ENCODE measurements around the gene PACSIN2.
"Not testable (repeated sequence)": the region's sequence is repeated elsewhere in the genome, so short reads cannot be mapped to it uniquely, and the experiment has no call there.

Gene PACSIN2

DNA sequence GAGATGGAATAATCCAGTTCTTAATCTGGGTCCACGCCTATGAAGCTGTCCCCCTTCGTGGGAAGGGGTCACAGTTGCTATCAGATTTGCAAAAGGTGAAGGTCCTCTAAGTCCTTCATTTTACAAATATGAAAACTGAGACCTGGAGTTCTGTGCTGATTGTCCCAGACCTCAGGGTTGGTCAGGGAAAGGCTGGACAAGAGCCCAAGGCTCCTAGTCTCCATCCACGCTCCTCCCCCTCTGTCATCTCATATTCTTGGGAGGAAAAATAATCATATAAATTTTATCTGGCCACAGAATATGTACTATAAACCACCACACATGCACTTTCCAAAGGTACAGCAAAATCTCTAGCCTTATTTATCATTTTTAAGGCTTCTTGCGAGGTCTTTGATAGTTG is 5.5 kb downstream of the PACSIN2 start:
- no peak for DNase-seq (ENCODE audit: low read depth)

DNA sequence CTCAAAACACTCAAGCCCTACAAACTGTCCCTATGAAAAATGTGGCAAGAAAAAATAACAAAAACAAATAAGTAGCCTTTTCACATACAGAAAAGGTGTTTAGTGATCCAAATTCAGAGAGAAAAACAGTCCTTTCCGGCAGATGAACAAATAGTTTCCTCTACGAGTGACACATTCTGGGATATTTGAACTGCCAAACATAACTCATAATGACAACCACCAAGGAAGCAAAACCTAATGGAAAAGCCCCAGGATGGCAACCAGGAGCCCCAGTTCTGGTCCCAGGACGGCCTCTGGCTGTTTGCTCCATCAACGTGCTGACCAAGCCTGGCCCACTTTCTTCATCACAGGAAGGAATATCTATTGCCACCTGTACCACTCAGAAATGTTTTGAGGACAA is 6.0 kb downstream of the PACSIN2 start:
- no peak for DNase-seq (ENCODE audit: low read depth)

DNA sequence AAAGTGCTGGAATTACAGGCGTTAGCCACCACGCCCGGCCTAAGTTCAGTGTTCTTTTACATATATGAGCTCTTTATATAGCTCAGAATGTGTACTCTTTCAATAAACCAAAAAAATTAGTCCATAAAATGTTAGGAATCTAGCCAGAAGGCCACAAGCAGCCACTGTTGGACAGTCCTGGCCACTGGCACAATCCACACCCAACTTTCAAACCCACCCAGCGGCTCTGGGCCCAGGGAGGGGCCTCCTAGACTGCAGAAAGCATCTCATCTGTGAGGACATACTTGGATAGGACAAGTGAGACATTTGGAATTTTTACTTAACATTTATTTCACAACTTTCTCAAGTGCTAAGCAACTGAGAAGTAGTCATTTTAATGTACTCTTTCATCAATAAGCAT is 6.4 kb downstream of the PACSIN2 start:
- no peak for DNase-seq (ENCODE audit: low read depth)

DNA sequence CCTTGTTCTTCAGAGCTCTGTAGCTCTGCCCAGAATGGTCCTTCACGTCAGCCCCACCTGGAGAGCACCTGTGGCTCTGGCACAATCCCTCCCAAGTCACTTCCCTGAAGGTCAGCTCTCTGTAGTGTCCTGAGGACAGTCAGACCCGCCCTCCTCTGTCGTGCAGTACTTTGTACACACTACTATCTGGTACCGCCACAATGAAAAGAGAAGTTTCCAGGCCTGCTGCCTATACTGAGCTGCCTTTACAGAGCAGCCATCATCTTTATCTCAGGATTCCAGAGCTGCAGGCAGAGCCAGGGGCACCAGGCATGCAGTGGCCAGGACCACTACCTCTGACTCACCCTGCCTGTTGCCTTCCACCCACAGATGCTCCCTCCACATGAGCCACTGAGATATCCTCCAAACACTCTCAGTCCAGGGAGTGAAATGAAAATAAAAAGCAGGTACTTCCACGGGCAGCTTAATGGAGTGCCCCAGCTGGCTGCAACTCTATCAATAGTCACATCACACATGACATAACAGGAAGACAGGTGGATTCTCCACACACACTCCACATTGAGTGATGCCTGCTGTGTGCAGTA is 7.3 kb downstream of the PACSIN2 start:
- DNase-seq (ENCODE audit: low read depth): no peak

DNA sequence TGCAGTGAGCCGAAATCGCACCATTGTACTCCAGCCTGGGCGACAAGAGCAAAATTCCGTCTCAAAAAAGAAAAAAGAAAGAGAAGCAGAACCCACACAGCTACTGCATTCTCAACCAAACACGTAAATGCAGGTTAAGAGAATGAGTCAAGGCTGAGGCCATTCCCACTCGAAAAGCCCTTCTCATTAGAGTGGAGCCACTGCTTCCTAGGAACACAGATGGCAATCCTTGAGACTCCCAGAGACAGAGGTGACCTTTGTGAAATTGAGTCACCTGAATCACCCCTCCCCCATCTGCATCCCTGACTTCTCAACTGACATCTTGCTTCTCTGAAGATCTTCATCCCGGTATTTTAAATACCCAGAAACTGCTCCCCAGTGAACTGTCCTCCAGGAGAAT is 8.2 kb downstream of the PACSIN2 start:
- DNase-seq (ENCODE audit: low read depth): no peak

DNA sequence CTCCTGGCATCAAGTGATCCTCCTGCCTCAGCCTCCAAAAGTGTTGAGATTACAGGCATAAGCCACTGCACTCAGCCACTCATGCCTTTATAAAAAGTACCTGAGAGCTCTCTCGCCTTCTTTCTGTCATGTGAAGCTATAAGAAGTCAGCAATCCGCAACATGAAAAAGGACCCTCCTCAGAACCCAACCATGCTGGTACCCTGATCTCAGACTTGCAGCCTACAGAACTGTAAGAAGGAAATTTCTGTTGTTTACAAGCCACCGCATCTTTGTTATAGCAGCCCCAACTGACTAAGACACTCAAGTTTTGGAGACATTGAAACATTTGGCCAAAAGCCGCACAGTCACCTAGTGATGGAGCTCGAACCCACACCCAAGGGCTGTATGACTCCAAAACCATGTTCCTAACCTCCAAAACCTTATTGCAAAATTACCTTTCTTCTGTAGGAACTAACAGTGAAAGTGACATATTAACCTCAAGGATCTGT is 8.9 kb downstream of the PACSIN2 start:
- no peak for DNase-seq (ENCODE audit: low read depth)

DNA sequence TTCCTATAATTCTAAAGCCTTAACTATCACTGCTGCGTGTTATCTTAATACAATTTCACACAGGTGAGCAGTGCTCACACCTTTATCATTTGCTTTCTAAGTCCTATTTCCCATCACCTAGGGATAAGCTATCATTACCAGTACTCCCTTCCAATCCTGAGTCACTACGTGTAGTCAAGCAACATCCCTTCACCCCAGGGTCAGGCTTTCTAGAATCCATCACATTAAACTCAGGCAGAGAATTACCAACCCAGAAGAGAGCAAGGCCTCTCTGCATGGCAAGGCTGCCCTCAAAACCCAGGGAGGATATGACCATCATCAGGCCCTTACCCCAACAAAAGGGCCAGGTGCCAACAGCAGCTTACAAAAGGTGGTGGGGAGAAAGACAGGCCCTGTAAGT is 9.8 kb downstream of the PACSIN2 start:
- DNase-seq (ENCODE audit: low read depth): no peak

DNA sequence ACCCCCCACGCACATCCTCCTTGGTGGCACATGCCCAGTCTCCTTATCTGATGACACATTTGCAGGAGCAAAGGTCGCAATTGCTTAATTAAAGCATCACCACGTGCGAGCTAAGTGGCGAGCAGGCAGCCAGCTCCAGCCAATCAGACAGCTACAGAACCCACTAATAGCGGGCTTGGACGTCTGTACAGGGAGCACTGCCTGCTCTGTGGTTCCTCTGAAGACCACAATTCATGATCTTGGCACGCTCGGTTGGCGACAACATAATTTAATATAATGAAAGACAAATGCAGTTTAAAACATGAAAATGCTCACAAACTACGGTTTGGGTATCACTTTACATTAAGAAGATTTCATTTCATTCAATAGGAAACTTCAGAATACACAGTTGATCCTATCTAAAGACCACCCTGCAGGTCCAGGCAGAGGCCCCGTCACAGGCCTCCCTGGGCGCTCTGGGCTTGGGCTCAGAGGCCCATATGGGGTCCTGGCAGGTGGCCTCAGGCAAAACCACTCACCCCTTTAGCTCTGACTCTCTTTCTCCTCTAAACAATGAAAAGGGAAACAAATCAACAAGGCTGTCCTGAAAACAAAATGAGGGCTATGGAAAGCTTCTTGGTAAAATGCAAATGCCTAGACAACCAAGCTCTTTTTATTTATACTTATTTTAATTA is 10.4 kb downstream of the PACSIN2 start:
- DNase-seq (ENCODE audit: low read depth): no peak

DNA sequence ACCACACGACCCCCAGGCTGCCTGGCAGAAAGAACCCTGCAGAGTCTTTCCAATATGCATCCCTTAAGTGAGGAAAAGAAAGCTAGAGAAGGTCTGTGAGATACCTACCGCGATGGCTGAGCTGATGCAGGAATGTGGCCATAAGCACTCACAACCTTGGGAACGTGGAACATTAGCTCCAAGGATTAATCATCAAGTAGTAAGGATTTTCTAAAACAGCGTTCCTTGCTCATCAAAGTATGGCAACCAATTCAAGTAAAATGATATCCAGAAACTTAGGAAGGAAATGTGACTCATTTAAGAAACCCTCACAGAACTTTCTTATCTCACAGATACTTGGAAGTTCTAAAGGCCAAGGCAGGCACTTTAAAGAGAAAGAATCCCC is 12.8 kb downstream of the PACSIN2 start:
- DNase-seq (ENCODE audit: low read depth): no peak

DNA sequence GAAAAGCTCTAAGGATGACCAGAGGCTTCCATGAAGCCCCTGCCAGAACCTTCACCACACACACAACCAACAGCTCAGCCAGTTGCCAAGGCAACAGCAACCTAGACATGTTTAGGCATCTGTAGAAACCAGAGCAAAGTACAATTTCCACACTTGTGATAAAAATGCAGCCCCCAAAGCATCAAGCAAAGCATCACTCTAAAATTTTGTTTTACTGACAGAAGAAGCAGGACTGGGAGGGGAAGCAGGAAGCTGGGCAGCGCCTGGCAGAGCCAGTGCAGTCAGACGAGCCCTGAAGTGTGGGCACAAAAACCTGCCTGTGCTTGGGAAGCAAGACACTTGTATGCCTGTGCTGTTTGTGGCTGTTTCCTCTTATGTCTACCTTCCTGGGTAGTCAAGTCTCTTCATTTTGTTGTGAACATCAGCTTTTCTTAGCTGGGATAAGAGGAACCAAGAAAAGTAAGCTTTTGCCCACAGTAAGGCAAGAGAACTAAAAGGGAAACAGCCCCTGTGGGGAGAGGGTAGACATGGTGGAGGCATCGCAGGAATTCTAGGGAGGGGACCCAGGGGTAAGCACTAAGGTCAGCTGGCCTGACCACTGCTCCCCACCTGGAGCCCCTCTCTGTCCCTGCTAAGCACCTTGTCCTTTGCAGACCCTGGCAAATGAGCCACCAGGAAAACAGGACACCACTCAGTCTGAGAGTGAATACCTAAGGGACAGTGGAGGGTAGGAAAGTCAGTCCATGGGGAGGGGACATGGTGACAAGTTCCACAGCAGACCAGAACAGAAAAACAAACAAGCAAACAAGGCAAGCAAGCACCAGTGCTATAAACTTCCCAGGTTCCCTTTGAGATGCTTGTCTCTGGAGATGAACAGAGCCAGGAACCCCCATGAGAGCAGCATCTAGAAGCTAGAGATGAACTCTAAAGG is 13.4 kb downstream of the PACSIN2 start:
- no peak for DNase-seq (ENCODE audit: low read depth)

DNA sequence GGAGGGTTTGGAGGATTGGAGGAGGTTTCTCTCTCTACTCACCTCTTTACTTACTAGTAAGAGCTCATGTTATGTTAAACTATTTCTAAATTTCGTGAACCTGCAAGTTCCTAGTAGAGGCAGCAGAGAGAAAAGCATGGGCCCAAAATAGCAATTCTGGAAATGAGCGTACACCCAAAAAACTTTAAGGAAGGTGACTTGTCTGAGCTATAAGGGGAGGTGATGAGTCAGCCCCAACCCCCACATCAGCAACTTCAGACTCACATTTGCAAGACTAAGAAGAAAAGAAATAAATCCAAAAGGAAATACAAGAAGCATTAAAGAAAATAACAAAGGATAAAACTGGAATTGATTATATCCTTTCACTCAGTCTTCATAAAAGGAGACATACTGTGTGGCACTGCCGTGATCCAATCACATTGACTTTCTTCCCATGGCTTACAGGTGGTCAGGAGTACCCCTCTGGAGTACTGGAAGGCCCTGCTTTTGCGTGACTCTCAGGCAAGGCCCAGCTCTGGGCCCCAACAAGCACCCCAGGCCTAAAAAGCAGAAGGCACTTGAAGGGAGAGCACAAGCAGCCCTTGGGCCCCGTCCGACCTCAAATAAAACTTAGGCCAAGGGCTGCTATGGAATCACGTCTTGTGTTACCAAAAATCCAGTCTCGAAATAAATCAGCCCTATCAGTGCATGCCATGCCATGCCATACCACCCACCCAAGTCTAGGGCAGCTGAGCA is 14.3 kb downstream of the PACSIN2 start:
- DNase-seq (ENCODE audit: low read depth): peak; percentile 48

DNA sequence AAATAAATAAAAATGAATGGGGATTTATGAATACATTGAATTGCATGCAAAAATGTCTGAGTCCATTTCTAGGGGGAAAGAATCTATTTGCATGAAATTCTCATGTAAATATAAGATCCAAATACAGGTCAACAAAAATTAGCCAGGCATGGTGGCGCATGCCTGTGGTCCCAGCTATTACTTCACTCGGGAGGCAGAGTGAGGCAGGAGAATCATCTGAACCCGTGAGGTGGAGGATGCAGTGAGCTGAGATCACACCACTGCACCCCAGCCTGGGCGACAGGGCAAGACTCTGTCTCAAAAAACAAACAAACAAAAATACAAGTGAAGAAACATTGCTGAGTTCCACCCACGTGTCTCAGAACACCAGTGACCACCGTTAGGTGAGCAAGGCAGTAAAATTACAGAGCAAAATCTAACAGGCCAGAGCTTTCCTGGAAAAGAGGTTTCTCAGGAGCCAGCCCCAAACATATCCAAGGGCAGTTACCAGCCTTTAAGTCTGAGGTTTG is 17.3 kb downstream of the PACSIN2 start:
- DNase-seq (ENCODE audit: low read depth): no peak

DNA sequence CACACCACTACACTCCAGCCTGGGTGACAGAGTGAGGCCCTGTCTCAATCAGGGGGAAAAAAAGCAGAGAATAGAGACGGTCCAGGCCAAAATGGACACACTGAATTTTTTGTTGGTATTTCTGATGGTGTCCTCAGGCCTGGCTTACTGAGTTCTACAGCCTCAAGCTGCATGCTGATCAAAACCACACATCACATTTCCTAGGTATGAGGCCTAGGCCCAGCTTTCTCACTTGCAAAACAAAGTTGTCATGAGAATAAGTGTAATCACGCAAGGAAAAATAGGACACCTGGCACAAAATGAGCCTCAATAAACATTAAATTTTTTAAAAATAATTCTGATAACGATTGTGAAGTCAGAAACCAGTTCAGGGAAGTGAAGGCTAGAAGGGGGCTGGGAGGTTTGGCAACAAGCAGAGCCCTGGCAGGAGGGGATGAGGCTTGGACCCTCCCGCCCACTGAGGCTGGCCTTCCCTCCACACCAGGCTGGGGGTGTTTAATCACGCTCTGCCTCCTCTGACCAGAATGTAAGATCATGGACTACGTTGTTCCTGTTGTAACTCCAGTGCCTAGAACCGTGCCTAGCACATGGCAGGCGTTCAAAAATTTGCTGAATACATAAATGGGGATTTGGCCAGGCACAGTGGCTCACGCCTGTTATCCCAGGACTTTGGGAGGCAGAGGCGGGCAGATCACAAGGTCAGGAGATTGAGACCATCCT is 18.1 kb downstream of the PACSIN2 start:
- no peak for DNase-seq (ENCODE audit: low read depth)

DNA sequence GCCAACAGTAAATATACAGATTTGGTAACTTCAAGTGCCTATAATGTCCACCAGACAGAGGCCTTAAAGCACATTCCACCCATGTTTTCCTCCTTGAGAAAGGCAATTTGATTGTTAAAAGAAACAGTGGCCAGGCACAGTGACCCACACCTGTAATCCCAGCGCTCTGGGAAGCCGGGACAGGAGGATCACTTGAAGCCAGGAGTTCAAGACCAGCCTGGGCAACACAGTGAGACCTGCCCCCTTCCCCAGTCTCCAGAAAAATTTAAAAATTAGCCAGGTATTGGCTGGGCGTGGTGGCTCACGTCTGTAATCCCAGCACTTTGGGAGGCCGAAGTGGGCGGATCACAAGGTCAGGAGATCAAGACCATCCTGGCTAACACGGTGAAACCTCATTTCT is 19.3 kb downstream of the PACSIN2 start:
- DNase-seq (ENCODE audit: low read depth): not testable (repeated sequence)

DNA sequence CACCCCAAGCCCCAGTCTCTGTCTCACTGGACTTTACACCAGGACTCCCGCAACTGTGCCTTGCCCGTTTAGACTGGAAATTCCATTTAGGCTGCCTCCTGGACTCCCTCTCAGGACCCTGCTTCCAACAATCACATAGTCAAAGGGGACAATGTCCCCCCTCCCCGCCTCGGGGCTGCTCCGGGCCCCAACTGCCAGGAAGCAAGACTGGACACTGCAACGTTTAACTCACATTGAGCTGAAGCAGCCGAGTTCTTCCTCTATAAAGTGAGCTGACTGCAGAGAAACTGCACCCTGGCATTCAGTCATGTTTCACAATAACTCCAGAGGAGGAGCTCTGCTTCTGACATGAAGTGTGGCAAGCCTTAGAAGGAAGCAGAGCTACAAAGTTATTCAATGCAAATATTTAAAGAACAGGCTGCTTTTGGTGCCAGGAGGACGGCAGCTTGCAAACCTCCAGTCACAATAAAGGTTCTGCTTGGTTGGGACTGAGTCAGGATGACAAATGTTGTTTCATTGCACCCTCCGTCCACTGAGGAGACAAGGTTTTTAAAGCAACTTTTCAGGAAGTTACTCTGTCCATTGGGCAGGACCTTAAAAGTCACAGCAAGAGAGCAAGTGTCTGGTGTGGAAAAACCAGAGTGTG is 19.9 kb downstream of the PACSIN2 start:
- no peak for DNase-seq (ENCODE audit: low read depth)

DNA sequence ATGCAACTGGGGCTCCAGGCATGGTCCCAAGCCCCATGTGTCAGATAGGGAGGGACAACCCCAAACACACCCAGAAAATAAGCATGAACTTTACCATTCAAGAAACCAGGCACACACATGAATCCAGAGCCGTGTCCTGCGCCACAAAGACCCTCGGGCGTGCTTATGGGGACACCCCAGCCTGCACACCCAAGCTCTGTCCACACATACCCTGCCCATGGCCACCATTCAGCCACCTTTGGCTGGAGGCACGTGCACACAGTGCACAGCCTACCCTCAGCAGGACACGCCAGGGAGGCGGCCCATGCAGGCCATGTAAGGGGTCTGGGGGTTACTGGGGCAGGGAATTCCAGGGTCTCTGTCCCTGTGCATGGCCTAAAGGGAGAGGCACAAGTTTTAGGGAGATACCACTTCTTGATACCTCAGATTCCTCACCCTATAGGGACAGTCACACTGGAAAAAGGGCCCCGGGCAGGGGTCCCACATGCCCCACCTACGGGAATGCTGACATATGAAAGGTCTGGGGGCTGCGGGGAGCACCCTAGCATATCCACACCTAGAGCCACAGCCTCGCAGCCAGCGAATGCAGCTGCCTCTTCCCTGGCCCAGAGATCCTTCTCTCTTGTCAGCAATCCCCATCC is 20.6 kb downstream of the PACSIN2 start:
- DNase-seq (ENCODE audit: low read depth): no peak

DNA sequence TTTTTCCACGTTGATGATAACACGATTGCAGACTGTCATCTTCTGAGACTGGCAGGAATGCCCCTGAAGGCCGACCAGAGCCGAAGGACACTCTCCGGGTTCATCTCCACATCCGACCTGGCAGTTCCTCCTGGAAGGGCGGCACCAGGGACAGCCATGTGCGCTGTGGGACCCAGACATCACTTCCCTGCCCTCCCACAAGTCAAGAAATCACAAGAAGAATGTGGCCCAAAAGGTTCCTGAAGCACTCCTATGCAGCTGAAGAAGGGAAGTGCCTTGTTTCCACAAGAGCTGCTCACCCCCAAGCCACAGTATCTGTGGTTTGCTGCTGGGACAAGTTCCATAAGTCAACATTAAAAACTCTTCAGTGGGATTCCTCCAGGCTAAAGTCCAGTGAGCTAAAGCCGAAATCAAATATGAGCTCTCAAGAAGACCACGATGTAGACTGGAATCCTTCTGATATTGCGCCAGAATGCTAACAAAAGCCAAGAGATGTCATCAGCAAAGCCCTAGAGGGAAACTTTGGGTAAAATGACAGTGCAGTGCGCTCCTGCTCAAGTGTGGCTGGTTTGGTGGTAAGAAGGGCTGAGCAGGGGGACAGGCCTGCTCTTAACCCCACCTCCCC is 21.2 kb downstream of the PACSIN2 start:
- no peak for DNase-seq (ENCODE audit: low read depth)

DNA sequence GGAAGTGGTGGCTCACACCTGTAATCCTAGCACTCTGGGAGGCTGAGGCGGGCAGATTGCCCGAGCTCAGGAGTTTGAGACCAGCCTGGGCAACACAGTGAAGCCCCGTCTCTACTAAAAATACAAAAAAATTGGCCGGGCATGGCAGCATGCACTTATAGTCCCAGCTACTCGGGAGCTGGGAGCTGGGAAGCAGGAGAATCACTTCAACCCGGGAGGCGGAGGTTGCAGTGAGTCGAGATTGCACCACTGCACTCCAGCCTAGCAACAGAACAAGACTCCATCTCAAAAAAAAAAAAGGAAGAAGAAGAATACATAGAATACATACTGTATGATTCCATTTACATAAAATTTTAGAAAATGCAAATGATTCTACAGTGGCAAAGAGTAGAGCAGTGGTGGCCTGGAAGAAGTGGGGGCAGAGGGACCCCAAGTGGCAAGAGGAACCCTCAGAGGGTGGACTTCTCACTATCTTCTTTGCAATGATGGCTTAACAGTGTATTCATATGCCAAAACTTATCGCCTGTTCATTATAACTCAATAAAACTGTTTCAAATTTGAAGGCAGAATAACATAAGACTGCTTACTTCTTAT is 22.0 kb downstream of the PACSIN2 start:
- DNase-seq (ENCODE audit: low read depth): no peak

DNA sequence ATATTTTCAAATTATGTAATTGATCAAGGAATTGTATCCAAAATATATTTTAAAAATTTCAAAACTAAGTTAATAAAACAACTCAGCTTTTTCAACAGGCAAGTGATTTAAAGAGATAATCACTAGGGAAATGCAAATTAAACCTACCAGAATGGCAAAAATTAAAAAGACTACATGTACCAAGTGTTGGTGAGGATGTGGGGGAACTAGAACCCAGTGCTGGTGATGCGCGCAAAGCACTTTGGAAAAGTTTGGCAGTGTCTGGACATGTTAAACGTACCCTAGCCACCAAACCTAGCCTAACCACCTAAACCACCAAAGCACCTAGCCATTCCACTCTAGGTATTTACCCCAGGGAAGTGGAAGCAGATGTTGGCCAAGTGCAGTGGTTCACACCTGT is 22.9 kb downstream of the PACSIN2 start:
- DNase-seq (ENCODE audit: low read depth): no peak

Data from activated T-cell treated with anti-CD3 and anti-CD28 coated beads for 48 hours (primary cell).